Liver (tissue), 9 donors: Measurements from ENCODE around the gene USP15. TPM values are rescaled to one million over a fixed set of nuclear protein-coding genes. Genes with fewer than 3 reads are reported as not detected.

Experiments
- DNase-seq: peaks from one replicate; pipeline ENCODE4 v3.0.0-alpha.2; 2017; ENCODE audit warnings: low spot score
- H3K27ac ChIP-seq, 2 donors: one replicate each; pipeline ENCODE4 v1.7.0; 2013; ENCODE audit warnings: inconsistent platforms in 2 of 2, low read length in 2 of 2, control low read depth in 1 of 2, low read depth in 1 of 2, mild to moderate bottlenecking in 1 of 2
- H3K27me3 ChIP-seq, 4 donors: one replicate each; pipeline versions ENCODE4 v1.6.1 to v1.7.0; 2013; ENCODE audit warnings: low read length in 3 of 4, inconsistent platforms in 1 of 4, mild to moderate bottlenecking in 1 of 4, moderate library complexity in 1 of 4; ENCODE audit not compliant: control insufficient read depth in 4 of 4, insufficient read depth in 4 of 4
- H3K36me3 ChIP-seq, 4 donors: one replicate each; pipeline versions ENCODE4 v1.6.1 to v1.7.0; 2013; ENCODE audit warnings: low read length in 3 of 4, mild to moderate bottlenecking in 3 of 4, low read depth in 1 of 4, moderate library complexity in 1 of 4; ENCODE audit not compliant: control insufficient read depth in 4 of 4, insufficient read depth in 3 of 4
- H3K4me1 ChIP-seq, 4 donors: one replicate each; pipeline versions ENCODE4 v1.6.1 to v1.7.0; 2013; ENCODE audit warnings: low read length in 3 of 4, mild to moderate bottlenecking in 3 of 4, moderate library complexity in 1 of 4; ENCODE audit not compliant: control insufficient read depth in 4 of 4, insufficient read depth in 4 of 4
- H3K4me3 ChIP-seq, 3 donors: one replicate each; pipeline versions ENCODE4 v1.6.1 to v1.7.0; 2013; ENCODE audit warnings: low read length in 3 of 3, control low read depth in 1 of 3, low read depth in 1 of 3, mild to moderate bottlenecking in 1 of 3
- H3K9ac ChIP-seq, 2 donors: one replicate each; pipeline ENCODE4 v1.7.0; 2013; ENCODE audit warnings: low read length in 2 of 2, mild to moderate bottlenecking in 2 of 2, moderate library complexity in 2 of 2, control low read depth in 1 of 2, low read depth in 1 of 2
- H3K9me3 ChIP-seq, 4 donors: one replicate each; pipeline versions ENCODE4 v1.6.1 to v1.7.0; 2013; ENCODE audit warnings: low read length in 3 of 4; ENCODE audit not compliant: control insufficient read depth in 4 of 4
- ATF3 ChIP-seq: IDR thresholded peaks from 2 replicates; pipeline ENCODE4 v1.6.1; 2016; ENCODE audit warnings: antibody characterized with exemption
- CTCF ChIP-seq: fragments of 150-350 bp; IDR thresholded peaks from 2 replicates; pipeline ENCODE4 v1.5.1; 2017; ENCODE audit warnings: improper control_type of control experiment, low read depth, low read length; ENCODE audit not compliant: missing input control
- EGR1 ChIP-seq, 2 donors: IDR thresholded peaks; 2 replicates each; pipeline ENCODE4 v1.6.1; 2016 to 2018; ENCODE audit warnings: antibody characterized with exemption in 2 of 2, low read depth in 2 of 2
- FOXA1 ChIP-seq: IDR thresholded peaks from 2 replicates; pipeline ENCODE4 v1.6.1; 2016; ENCODE audit warnings: antibody characterized with exemption
- FOXA2 ChIP-seq: IDR thresholded peaks from 2 replicates; pipeline ENCODE4 v1.6.1; 2016; ENCODE audit warnings: antibody characterized with exemption
- GABPA ChIP-seq, 2 donors: IDR thresholded peaks in 1 of 2; conservative IDR thresholded peaks in 1 of 2; 2 replicates each; pipeline ENCODE4 v1.6.1; 2016; ENCODE audit warnings: antibody characterized with exemption in 2 of 2, mild to moderate bottlenecking in 1 of 2, moderate library complexity in 1 of 2
- HNF4A ChIP-seq, 2 donors: conservative IDR thresholded peaks; 2 replicates each; pipeline ENCODE4 v1.6.1; 2016; ENCODE audit warnings: antibody characterized with exemption in 2 of 2, mild to moderate bottlenecking in 2 of 2
- HNF4G ChIP-seq: IDR thresholded peaks from 2 replicates; pipeline ENCODE4 v1.6.1; 2016; ENCODE audit warnings: antibody characterized with exemption
- JUND ChIP-seq, 2 donors: IDR thresholded peaks; 2 replicates each; pipeline ENCODE4 v1.6.1; 2016; ENCODE audit warnings: antibody characterized with exemption in 2 of 2
- MAX ChIP-seq: IDR thresholded peaks from 2 replicates; pipeline ENCODE4 v1.6.1; 2016; ENCODE audit warnings: antibody characterized with exemption
- NR2F2 ChIP-seq: IDR thresholded peaks from 2 replicates; pipeline ENCODE4 v1.6.1; 2016; ENCODE audit warnings: antibody characterized with exemption
- RAD21 ChIP-seq, 2 donors: IDR thresholded peaks; 2 replicates each; pipeline ENCODE4 v1.6.1; 2016; ENCODE audit warnings: antibody characterized with exemption in 2 of 2, mild to moderate bottlenecking in 2 of 2
- REST ChIP-seq: IDR thresholded peaks from 2 replicates; pipeline ENCODE4 v1.6.1; 2016; ENCODE audit warnings: antibody characterized with exemption, mild to moderate bottlenecking
- RXRA ChIP-seq, 2 donors: IDR thresholded peaks; 2 replicates each; pipeline ENCODE4 v1.6.1; 2017 to 2018; ENCODE audit warnings: antibody characterized with exemption in 2 of 2, mild to moderate bottlenecking in 1 of 2
- SP1 ChIP-seq: IDR thresholded peaks from 2 replicates; pipeline ENCODE4 v1.6.1; 2018; ENCODE audit warnings: antibody characterized with exemption, mild to moderate bottlenecking
- TAF1 ChIP-seq: conservative IDR thresholded peaks from 2 replicates; pipeline ENCODE4 v1.6.1; 2016; ENCODE audit warnings: antibody characterized with exemption, mild to moderate bottlenecking
- YY1 ChIP-seq: IDR thresholded peaks from 2 replicates; pipeline ENCODE4 v1.6.1; 2016; ENCODE audit warnings: antibody characterized with exemption, mild to moderate bottlenecking
- ZBTB33 ChIP-seq: IDR thresholded peaks from 2 replicates; pipeline ENCODE4 v1.6.1; 2016; ENCODE audit warnings: antibody characterized with exemption
- WGBS: extraction: QIAGEN DNeasy Blood & Tissue Kit; methylation state at CpG from one replicate; pipeline ENCODE4 v1.1.7; 2013; 5-methylcytosine and 5-hydroxymethylcytosine counted together
- polyA plus RNA-seq, 2 donors: library from polyadenylated mRNA; stranded (reverse) in 1 of 2; unstranded in 1 of 2; fragments of 200-250 nt in 1 of 2; fragments of >200 nt in 1 of 2; fragmentation: Nextera tagmentation in 1 of 2; extraction: Ambion mirVana in 1 of 2; gene quantifications; one replicate each; pipeline versions ENCODE4 v1.2.1 to v1.2.3, GENCODE V29; 2013 to 2015
- total RNA-seq, 2 donors: library from RNA; depleted of rRNA; stranded (reverse); fragments of >200 nt; gene quantifications; one replicate each; pipeline ENCODE4 v1.2.3, GENCODE V29; 2014
- donor health status: healthy.
- donor health status: healthy.
- donor health status: healthy.
- donor health status: healthy.
- donor health status: healthy.

The USP15 gene
- total and polyA plus RNA-seq, 4 donors, result 16.6 to 188 (median 56.5) TPM

GRCh38 chr12:62335057-62335456, 74.9 kb downstream of the USP15 start:
- no peaks in the 10 kb centered on the region for H3K9me3 ChIP-seq
- H3K4me1 ChIP-seq, result no peaks in the 10 kb centered on the region
- 96% methylated on average over 4 of the region's 4 CpGs for WGBS
- no peak overlapping the region for H3K9ac ChIP-seq
- TF ChIP-seq RAD21 (IDR thresholded peaks at IDR 0.05) (no peak), REST (no peak), FOXA2 (no peak), FOXA1 (no peak), EGR1 (IDR thresholded peaks at IDR 0.05; ENCODE audit: low read depth in 2 of 2) (no peak), RXRA (IDR thresholded peaks at IDR 0.05) (no peak), MAX (no peak), JUND (IDR thresholded peaks at IDR 0.05) (no peak), ATF3 (no peak), TAF1 (no peak), HNF4A (conservative IDR thresholded peaks at IDR 0.05) (no peak)
- H3K36me3 ChIP-seq, result peaks cover 0 to 5% (median 2%) of the 10 kb centered on the region in 4 donors
- no peak overlapping the region for H3K4me3 ChIP-seq
- H3K27ac ChIP-seq, result no peak overlapping the region
- DNase-seq, result no peak
- no peaks in the 10 kb centered on the region for H3K27me3 ChIP-seq

GRCh38 chr12:62335796-62336195, 75.6 kb downstream of the USP15 start:
- WGBS, result 90% methylated on average over 3 of the region's 3 CpGs
- Histone ChIP-seq H3K9me3 (no peaks in the 10 kb centered on the region), H3K27ac (no peak overlapping the region), H3K9ac (no peak overlapping the region), H3K36me3 (peaks cover 0 to 5% (median 2%) of the 10 kb centered on the region in 4 donors), H3K27me3 (no peaks in the 10 kb centered on the region), H3K4me1 (no peaks in the 10 kb centered on the region), H3K4me3 (no peak overlapping the region)
- DNase-seq, result no peak
- no peak for TF ChIP-seq TAF1
- TF ChIP-seq CTCF, result no peak
- no peak for TF ChIP-seq ZBTB33
- TF ChIP-seq ATF3, result no peak
- no peak for TF ChIP-seq JUND (IDR thresholded peaks at IDR 0.05)
- TF ChIP-seq REST, result no peak
- no peak for TF ChIP-seq HNF4G
- TF ChIP-seq FOXA1, result no peak
- TF ChIP-seq NR2F2, result no peak
- TF ChIP-seq RAD21 (IDR thresholded peaks at IDR 0.05), result no peak
- no peak for TF ChIP-seq HNF4A (conservative IDR thresholded peaks at IDR 0.05)
- TF ChIP-seq RXRA (IDR thresholded peaks at IDR 0.05), result no peak
- TF ChIP-seq GABPA (IDR thresholded peaks at IDR 0.05 in 1 of 2, conservative IDR thresholded peaks at IDR 0.05 in 1 of 2), result no peak
- TF ChIP-seq EGR1 (IDR thresholded peaks at IDR 0.05; ENCODE audit: low read depth in 2 of 2), result no peak
- no peak for TF ChIP-seq FOXA2
- TF ChIP-seq YY1, result no peak
- TF ChIP-seq MAX, result no peak
- no peak for TF ChIP-seq SP1
